Rectal smooth muscle tissue (tissue), 1 donor: ENCODE measurements around the gene LONRF3.

Experiments used
- H3K27ac ChIP-seq: one replicate; pipeline ENCODE4 v1.7.0; 2013; ENCODE audit warnings: low read depth, low read length, inconsistent platforms
- H3K27me3 ChIP-seq: one replicate; pipeline ENCODE4 v1.7.0; 2013; ENCODE audit warnings: low read length; ENCODE audit not compliant: control insufficient read depth, insufficient read depth
- H3K36me3 ChIP-seq: one replicate; pipeline ENCODE4 v1.7.0; 2013; ENCODE audit warnings: low read length; ENCODE audit not compliant: control insufficient read depth, insufficient read depth
- H3K4me1 ChIP-seq: one replicate; pipeline ENCODE4 v1.7.0; 2013; ENCODE audit warnings: low read length; ENCODE audit not compliant: control insufficient read depth, insufficient read depth
- H3K4me3 ChIP-seq: one replicate; pipeline ENCODE4 v1.7.0; 2013; ENCODE audit warnings: low read length
- H3K9ac ChIP-seq: one replicate; pipeline ENCODE4 v1.7.0; 2013; ENCODE audit warnings: low read length

LONRF3 gene

GRCh38 chrX:118971552-118971951, 2.9 kb upstream of the LONRF3 start:
- H3K9ac ChIP-seq, result no peak overlapping the region

GRCh38 chrX:118973389-118974087, 880 bp upstream of the LONRF3 start:
- Histone ChIP-seq H3K27ac (peak overlapping the region; percentile 60), H3K4me3 (peak overlapping the region; percentile 62), H3K36me3 (no peaks in the 10 kb centered on the region), H3K4me1 (no peaks in the 10 kb centered on the region), H3K9ac (no peak overlapping the region), H3K27me3 (peaks cover 6% of the 10 kb centered on the region)

More at GRCh38 chrX:118971552-118971951, 2.9 kb upstream of the LONRF3 start:
- Histone ChIP-seq H3K27me3 (peaks cover 6% of the 10 kb centered on the region), H3K36me3 (no peaks in the 10 kb centered on the region), H3K4me1 (no peaks in the 10 kb centered on the region), H3K27ac (no peak overlapping the region), H3K4me3 (no peak overlapping the region)

GRCh38 chrX:118974908-118975671, 672 bp downstream of the LONRF3 start:
- Histone ChIP-seq H3K4me1 (no peaks in the 10 kb centered on the region), H3K27me3 (peaks cover 6% of the 10 kb centered on the region), H3K4me3 (peak overlapping the region; percentile 65), H3K9ac (peak overlapping the region; percentile 16), H3K36me3 (no peaks in the 10 kb centered on the region), H3K27ac (peak overlapping the region; percentile 60)

DNA sequence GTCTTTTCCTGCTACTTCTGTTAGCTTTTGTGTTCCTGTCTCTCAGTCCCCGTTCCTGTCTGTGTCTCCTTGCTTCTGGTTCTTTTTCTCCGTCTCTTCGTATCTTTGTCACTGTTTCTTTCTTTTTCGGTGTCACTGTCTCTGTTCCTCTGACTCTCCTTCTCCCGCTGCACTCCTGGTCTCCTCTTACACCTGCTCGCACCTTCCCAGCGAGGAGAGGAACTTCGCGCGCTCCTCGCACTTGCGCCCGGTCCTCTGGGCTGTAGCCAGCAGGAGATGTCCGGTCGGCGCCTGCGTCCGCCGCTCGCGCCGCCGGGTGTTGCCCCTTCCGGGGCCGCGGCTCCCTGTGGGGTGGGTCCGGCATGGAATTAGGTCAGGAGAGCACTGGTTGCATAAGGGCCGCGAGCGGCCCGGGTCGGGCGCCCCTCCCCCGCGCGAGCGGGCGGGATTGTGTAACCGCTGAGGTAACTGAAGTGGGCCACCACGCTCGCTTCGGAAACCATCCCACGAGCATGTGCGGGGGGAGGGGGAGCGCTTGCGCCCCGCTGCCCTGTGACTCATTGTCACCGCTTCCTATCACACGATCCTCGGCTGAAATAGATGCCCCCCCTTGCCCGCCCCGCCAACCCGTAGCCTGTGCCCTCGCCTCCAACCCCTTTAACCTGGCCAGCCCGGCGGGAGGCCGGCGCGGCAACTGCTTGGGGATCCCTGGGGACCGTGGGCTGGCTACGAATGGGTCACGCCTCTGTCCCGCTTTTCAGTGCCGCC, 1.6 kb downstream of the LONRF3 start:
- Histone ChIP-seq H3K4me3 (peak overlapping the region; percentile 65), H3K9ac (peak overlapping the region; percentile 24), H3K27ac (peak overlapping the region; percentile 60), H3K4me1 (no peaks in the 10 kb centered on the region), H3K27me3 (peaks cover 6% of the 10 kb centered on the region), H3K36me3 (no peaks in the 10 kb centered on the region)

DNA sequence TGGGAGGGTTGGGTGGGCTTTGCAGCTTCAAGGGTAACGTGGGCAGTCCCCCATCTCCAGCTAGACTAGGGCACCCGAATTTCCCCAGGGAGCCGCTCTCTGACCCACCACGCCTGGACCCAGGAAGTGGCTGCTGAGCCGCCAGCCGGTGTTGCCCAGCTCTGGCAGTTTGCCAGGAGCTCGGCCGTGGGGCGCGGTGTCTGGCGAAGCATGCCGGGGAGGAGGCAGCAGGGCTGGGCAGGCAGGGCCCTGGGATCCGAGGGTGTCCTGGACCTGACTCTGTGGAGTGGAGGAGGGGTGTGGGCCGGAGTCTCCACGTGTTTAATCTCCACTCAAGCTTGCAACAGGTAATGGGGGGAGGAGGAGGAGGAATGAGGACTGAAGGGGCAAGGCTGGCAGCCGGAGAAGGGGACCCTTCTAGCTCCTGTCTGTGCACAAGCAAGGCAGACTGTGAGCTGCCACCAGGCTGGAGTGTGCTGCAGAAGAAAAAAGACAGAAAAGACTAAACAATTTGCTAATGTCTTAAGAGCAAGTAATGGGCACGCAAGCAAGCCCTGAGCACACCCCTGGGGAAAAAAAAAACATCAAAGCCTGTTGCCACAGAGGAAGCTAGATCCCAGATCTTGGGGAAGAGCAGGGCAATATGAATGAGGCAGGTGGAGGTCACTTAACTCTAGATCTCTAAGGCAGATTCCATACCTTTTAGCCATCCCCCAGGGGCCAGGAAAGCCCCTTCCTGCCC, 2.4 kb downstream of the LONRF3 start:
- Histone ChIP-seq H3K27ac (peak overlapping the region; percentile 60), H3K36me3 (no peaks in the 10 kb centered on the region), H3K9ac (no peak overlapping the region), H3K4me1 (no peaks in the 10 kb centered on the region), H3K27me3 (peaks cover 6% of the 10 kb centered on the region), H3K4me3 (peak overlapping the region; percentile 65)

- Histone ChIP-seq H3K27me3 (peaks cover 6% of the 10 kb centered on the region), H3K27ac (no peak overlapping the region), H3K9ac (no peak overlapping the region), H3K4me3 (no peak overlapping the region), H3K36me3 (no peaks in the 10 kb centered on the region), H3K4me1 (no peaks in the 10 kb centered on the region)
Measured at GRCh38 chrX:118977424-118977823, 3.0 kb downstream of the LONRF3 start.

DNA sequence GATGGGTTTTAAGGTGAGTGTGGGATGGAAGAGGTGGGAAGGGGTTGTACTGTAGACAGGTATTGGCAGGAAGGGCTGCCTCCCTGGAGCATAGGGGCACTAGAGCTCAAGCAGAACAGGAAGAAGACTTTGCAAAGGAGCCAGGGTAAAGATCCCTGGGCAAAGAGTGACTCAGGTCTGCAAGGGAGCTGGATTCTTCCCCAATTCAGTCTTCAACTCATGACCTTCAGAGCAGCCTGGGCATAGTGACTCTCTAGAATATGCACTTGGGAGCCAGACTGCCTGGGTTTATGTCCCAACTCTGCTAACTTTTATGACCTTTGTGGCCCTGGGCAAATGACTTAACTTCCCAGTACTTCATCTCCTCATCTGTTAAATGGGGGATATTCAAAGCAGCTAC, 4.0 kb downstream of the LONRF3 start:
- no peaks in the 10 kb centered on the region for H3K36me3 ChIP-seq
- H3K27me3 ChIP-seq, result peaks cover under 1% of the 10 kb centered on the region
- no peaks in the 10 kb centered on the region for H3K4me1 ChIP-seq
- H3K27ac ChIP-seq, result no peak overlapping the region
- no peak overlapping the region for H3K9ac ChIP-seq
- no peak overlapping the region for H3K4me3 ChIP-seq

GRCh38 chrX:118980761-118981160, 6.3 kb downstream of the LONRF3 start:
- Histone ChIP-seq H3K36me3 (no peaks in the 10 kb centered on the region), H3K4me3 (no peak overlapping the region), H3K4me1 (no peaks in the 10 kb centered on the region), H3K9ac (no peak overlapping the region), H3K27ac (no peak overlapping the region), H3K27me3 (no peaks in the 10 kb centered on the region)

DNA sequence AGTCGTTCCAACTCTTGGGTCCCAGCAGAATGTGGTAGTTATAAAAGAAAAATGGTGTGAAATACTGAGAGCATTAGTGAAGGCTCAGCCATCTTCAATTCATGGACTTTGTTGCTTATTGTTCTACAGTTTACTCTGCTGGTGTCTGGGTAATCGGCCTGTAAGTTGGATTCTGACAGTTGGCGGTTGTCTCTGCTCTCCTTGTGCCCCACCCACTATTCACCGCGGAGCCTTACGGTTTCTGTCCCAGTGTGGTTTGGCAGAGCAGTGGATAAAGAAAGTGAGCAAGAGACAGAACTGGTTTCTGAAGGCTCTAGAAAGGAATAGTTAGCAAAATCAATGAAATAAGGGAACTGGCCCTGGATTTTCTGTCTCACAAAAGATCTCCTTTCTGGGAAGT, 9.1 kb downstream of the LONRF3 start:
- Histone ChIP-seq H3K9ac (no peak overlapping the region), H3K36me3 (no peaks in the 10 kb centered on the region), H3K4me3 (no peak overlapping the region), H3K4me1 (no peaks in the 10 kb centered on the region), H3K27me3 (no peaks in the 10 kb centered on the region), H3K27ac (no peak overlapping the region)

DNA sequence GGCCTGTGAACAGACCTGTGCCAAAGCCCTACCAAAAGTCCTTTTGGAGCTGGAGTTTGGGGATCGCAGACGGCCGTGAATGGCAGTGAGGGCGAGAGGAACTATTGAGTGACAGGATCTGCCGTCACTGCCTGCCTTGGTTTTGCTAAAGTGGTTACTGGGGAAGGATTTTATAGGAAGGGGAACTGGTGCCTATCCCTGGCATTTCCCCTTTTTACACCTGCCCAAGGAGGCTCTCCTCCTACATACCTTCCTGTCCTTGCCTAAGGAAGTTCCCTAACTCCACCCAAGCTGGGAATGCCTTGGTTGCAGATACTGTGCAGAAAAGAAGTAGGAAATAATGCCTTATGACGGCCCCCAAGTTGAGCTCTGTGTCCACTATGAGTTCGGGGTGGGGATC, 14.5 kb downstream of the LONRF3 start:
- Histone ChIP-seq H3K27me3 (no peaks in the 10 kb centered on the region), H3K27ac (no peak overlapping the region), H3K4me3 (no peak overlapping the region), H3K36me3 (peaks cover 5% of the 10 kb centered on the region), H3K9ac (no peak overlapping the region), H3K4me1 (no peaks in the 10 kb centered on the region)

GRCh38 chrX:118989886-118990285, 15.5 kb downstream of the LONRF3 start:
- H3K9ac ChIP-seq, result no peak overlapping the region
- peaks cover 5% of the 10 kb centered on the region for H3K36me3 ChIP-seq
- H3K27ac ChIP-seq, result no peak overlapping the region
- H3K27me3 ChIP-seq, result no peaks in the 10 kb centered on the region
- H3K4me3 ChIP-seq, result no peak overlapping the region
- no peaks in the 10 kb centered on the region for H3K4me1 ChIP-seq
